Muscle layer of duodenum (tissue), 2 donors: Measurements from ENCODE around the gene PHTF2.
"Not testable (repeated sequence)": the region's sequence is repeated elsewhere in the genome, so short reads cannot be mapped to it uniquely, and the experiment has no call there.

Source experiments
- H3K27ac ChIP-seq: one replicate; pipeline ENCODE4 v1.7.0; 2013; ENCODE audit warnings: mild to moderate bottlenecking, low read length
- H3K27me3 ChIP-seq: one replicate; pipeline ENCODE4 v1.7.0; 2013; ENCODE audit warnings: low read depth, mild to moderate bottlenecking, control low read depth, low read length
- H3K36me3 ChIP-seq, 2 donors: one replicate each; pipeline ENCODE4 v1.7.0; 2013; ENCODE audit warnings: low read length in 2 of 2, control low read depth in 1 of 2, mild to moderate bottlenecking in 1 of 2; ENCODE audit not compliant: insufficient read depth in 2 of 2, control insufficient read depth in 1 of 2
- H3K4me1 ChIP-seq, 2 donors: one replicate each; pipeline ENCODE4 v1.7.0; 2013; ENCODE audit warnings: low read length in 2 of 2, mild to moderate bottlenecking in 2 of 2, control low read depth in 1 of 2, moderate library complexity in 1 of 2; ENCODE audit not compliant: insufficient read depth in 2 of 2, control insufficient read depth in 1 of 2
- H3K4me3 ChIP-seq, 2 donors: one replicate each; pipeline ENCODE4 v1.7.0; 2013; ENCODE audit warnings: low read length in 2 of 2, low read depth in 1 of 2, mild to moderate bottlenecking in 1 of 2
- H3K9me3 ChIP-seq, 2 donors: one replicate each; pipeline ENCODE4 v1.7.0; 2013; ENCODE audit warnings: low read length in 2 of 2, control low read depth in 1 of 2, mild to moderate bottlenecking in 1 of 2; ENCODE audit not compliant: control insufficient read depth in 1 of 2
- donor health status: healthy.

The PHTF2 gene

GRCh38 chr7:77859343-77859742 lies 60.8 kb downstream of the PHTF2 start:
- no peak overlapping the region for H3K4me3 ChIP-seq
- no peaks in the 10 kb centered on the region for H3K27me3 ChIP-seq
- no peak overlapping the region for H3K27ac ChIP-seq
- H3K36me3 ChIP-seq, result peaks cover 0 to 5% of the 10 kb centered on the region in 2 donors
- H3K9me3 ChIP-seq, result no peaks in the 10 kb centered on the region
- H3K4me1 ChIP-seq, result no peaks in the 10 kb centered on the region

- H3K27me3 ChIP-seq, result no peaks in the 10 kb centered on the region
- no peaks in the 10 kb centered on the region for H3K36me3 ChIP-seq
- no peak overlapping the region for H3K27ac ChIP-seq
- no peak overlapping the region for H3K4me3 ChIP-seq
- no peaks in the 10 kb centered on the region for H3K9me3 ChIP-seq
- H3K4me1 ChIP-seq, result peaks cover 0 to 13% of the 10 kb centered on the region in 2 donors
These were observed 64.1 kb downstream of the PHTF2 start for GRCh38 chr7:77862691-77863090.

GRCh38 chr7:77863860-77864259 lies 65.3 kb downstream of the PHTF2 start:
- Histone ChIP-seq H3K27me3 (no peaks in the 10 kb centered on the region), H3K9me3 (no peaks in the 10 kb centered on the region), H3K27ac (no peak overlapping the region), H3K4me3 (no peak overlapping the region), H3K36me3 (no peaks in the 10 kb centered on the region), H3K4me1 (peaks cover 0 to 13% of the 10 kb centered on the region in 2 donors)

GRCh38 chr7:77866370-77866769 lies 67.8 kb downstream of the PHTF2 start:
- Histone ChIP-seq H3K27me3 (no peaks in the 10 kb centered on the region), H3K36me3 (no peaks in the 10 kb centered on the region), H3K4me1 (peaks cover 0 to 13% of the 10 kb centered on the region in 2 donors), H3K4me3 (no peak overlapping the region), H3K27ac (no peak overlapping the region), H3K9me3 (no peaks in the 10 kb centered on the region)

GRCh38 chr7:77866786-77867536 lies 68.4 kb downstream of the PHTF2 start:
- no peak overlapping the region for H3K4me3 ChIP-seq
- peaks cover 0 to 13% of the 10 kb centered on the region in 2 donors for H3K4me1 ChIP-seq
- H3K36me3 ChIP-seq, result no peaks in the 10 kb centered on the region
- H3K9me3 ChIP-seq, result no peaks in the 10 kb centered on the region
- no peaks in the 10 kb centered on the region for H3K27me3 ChIP-seq
- H3K27ac ChIP-seq, result no peak overlapping the region

- H3K4me3 ChIP-seq, result no peak overlapping the region
- H3K27ac ChIP-seq, result no peak overlapping the region
- no peaks in the 10 kb centered on the region for H3K36me3 ChIP-seq
- H3K9me3 ChIP-seq, result no peaks in the 10 kb centered on the region
- H3K27me3 ChIP-seq, result no peaks in the 10 kb centered on the region
- H3K4me1 ChIP-seq, result peaks cover 0 to 13% of the 10 kb centered on the region in 2 donors
These were observed 68.9 kb downstream of the PHTF2 start for GRCh38 chr7:77867537-77867865.

- H3K4me1 ChIP-seq, H3K27ac ChIP-seq, H3K36me3 ChIP-seq, H3K27me3 ChIP-seq, H3K9me3 ChIP-seq, H3K4me3 ChIP-seq: not testable (repeated sequence)
These were observed 73.7 kb downstream of the PHTF2 start for GRCh38 chr7:77872256-77872655.

- not testable (repeated sequence) for H3K27me3 ChIP-seq, H3K4me1 ChIP-seq, H3K4me3 ChIP-seq, H3K36me3 ChIP-seq, H3K9me3 ChIP-seq, H3K27ac ChIP-seq
These were observed 75.1 kb downstream of the PHTF2 start for GRCh38 chr7:77873416-77874327.

- H3K4me1 ChIP-seq, result no peaks in the 10 kb centered on the region
- H3K9me3 ChIP-seq, result no peaks in the 10 kb centered on the region
- H3K27me3 ChIP-seq, result no peaks in the 10 kb centered on the region
- H3K36me3 ChIP-seq, result no peaks in the 10 kb centered on the region
- H3K27ac ChIP-seq, result no peak overlapping the region
- H3K4me3 ChIP-seq, result no peak overlapping the region
These were observed 79.2 kb downstream of the PHTF2 start for GRCh38 chr7:77877791-77878190.

- H3K36me3 ChIP-seq, result no peaks in the 10 kb centered on the region
- no peaks in the 10 kb centered on the region for H3K27me3 ChIP-seq
- no peak overlapping the region for H3K27ac ChIP-seq
- H3K9me3 ChIP-seq, result no peaks in the 10 kb centered on the region
- H3K4me3 ChIP-seq, result no peak overlapping the region
- no peaks in the 10 kb centered on the region for H3K4me1 ChIP-seq
These were observed 79.9 kb downstream of the PHTF2 start for GRCh38 chr7:77878500-77878899.

GRCh38 chr7:77879272-77879671 lies 80.7 kb downstream of the PHTF2 start:
- no peaks in the 10 kb centered on the region for H3K4me1 ChIP-seq
- H3K27ac ChIP-seq, result no peak overlapping the region
- H3K27me3 ChIP-seq, result no peaks in the 10 kb centered on the region
- no peaks in the 10 kb centered on the region for H3K9me3 ChIP-seq
- H3K4me3 ChIP-seq, result no peak overlapping the region
- no peaks in the 10 kb centered on the region for H3K36me3 ChIP-seq
